Measurements from ENCODE around the gene DCP1B. TPM values are rescaled to one million over a fixed set of nuclear protein-coding genes. Genes with fewer than 3 reads are reported as not detected.

Gene DCP1B
- total and polyA plus RNA-seq, 4 donors = 3.5 to 5.5 (median 4.6) TPM

DNA sequence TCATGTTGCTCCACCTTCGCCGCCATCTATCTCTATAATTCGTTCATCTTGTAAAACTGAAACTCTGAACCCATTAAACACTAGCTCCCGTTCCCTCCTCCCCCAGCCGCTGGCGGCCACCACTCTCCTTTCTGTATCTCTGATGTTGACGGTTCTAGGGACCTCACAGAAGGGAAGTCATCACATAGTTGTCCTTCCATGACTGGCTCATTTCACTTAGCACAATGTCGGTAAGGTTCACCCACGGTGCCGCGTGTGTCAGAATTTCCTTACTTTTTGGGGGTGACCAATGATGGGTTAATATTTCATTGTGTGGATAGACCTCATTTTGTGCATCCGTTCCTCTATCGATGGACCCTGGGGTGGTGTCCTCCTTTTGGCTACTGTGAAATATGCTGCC, 83.8 kb downstream of the DCP1B start:
- Histone ChIP-seq H3K36me3 (ENCODE audit: control insufficient read depth in 4 of 4, insufficient read depth in 3 of 4, low read depth in 1 of 4, low read length in 3 of 4) (no peaks in the 10 kb centered on the region), H3K9ac (ENCODE audit: low read depth in 1 of 2, low read length in 2 of 2) (no peak overlapping the region), H3K9me3 (ENCODE audit: control insufficient read depth in 4 of 4, low read length in 3 of 4) (no peaks in the 10 kb centered on the region), H3K4me3 (ENCODE audit: low read depth in 1 of 3, low read length in 3 of 3) (no peak overlapping the region), H3K4me1 (ENCODE audit: control insufficient read depth in 4 of 4, insufficient read depth in 4 of 4, low read length in 3 of 4) (peaks cover 0 to 3% (median 1%) of the 10 kb centered on the region in 4 donors), H3K27me3 (ENCODE audit: control insufficient read depth in 4 of 4, insufficient read depth in 4 of 4, low read length in 3 of 4) (no peaks in the 10 kb centered on the region), H3K27ac (ENCODE audit: low read depth in 1 of 2, low read length in 2 of 2) (no peak overlapping the region)
- TF ChIP-seq TAF1 (conservative IDR thresholded peaks at IDR 0.05) = no peak
- TF ChIP-seq, protein P1, sequence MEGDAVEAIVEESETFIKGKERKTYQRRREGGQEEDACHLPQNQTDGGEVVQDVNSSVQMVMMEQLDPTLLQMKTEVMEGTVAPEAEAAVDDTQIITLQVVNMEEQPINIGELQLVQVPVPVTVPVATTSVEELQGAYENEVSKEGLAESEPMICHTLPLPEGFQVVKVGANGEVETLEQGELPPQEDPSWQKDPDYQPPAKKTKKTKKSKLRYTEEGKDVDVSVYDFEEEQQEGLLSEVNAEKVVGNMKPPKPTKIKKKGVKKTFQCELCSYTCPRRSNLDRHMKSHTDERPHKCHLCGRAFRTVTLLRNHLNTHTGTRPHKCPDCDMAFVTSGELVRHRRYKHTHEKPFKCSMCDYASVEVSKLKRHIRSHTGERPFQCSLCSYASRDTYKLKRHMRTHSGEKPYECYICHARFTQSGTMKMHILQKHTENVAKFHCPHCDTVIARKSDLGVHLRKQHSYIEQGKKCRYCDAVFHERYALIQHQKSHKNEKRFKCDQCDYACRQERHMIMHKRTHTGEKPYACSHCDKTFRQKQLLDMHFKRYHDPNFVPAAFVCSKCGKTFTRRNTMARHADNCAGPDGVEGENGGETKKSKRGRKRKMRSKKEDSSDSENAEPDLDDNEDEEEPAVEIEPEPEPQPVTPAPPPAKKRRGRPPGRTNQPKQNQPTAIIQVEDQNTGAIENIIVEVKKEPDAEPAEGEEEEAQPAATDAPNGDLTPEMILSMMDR (IDR thresholded peaks at IDR 0.05; ENCODE audit: low read depth, low read length, missing input control) = no peak
- no peak for TF ChIP-seq JUND (IDR thresholded peaks at IDR 0.05)
- no peak for TF ChIP-seq RAD21 (IDR thresholded peaks at IDR 0.05)
- TF ChIP-seq YY1 (IDR thresholded peaks at IDR 0.05) = no peak
- WGBS = 96% methylated on average over 13 of the region's 13 CpGs
- DNase-seq (ENCODE audit: low spot score) = peak; percentile 27

- TF ChIP-seq, protein P1 (IDR thresholded peaks at IDR 0.05; ENCODE audit: low read depth, low read length, missing input control) = no peak
- TF ChIP-seq SP1 (IDR thresholded peaks at IDR 0.05) (no peak), ZBTB33 (IDR thresholded peaks at IDR 0.05) (no peak), EGR1 (IDR thresholded peaks at IDR 0.05; ENCODE audit: low read depth in 2 of 2) (no peak), ATF3 (IDR thresholded peaks at IDR 0.05) (no peak), HNF4G (IDR thresholded peaks at IDR 0.05) (no peak), FOXA1 (IDR thresholded peaks at IDR 0.05) (no peak), MAX (IDR thresholded peaks at IDR 0.05) (no peak), RAD21 (IDR thresholded peaks at IDR 0.05) (no peak), FOXA2 (IDR thresholded peaks at IDR 0.05) (no peak), RXRA (IDR thresholded peaks at IDR 0.05) (no peak), NR2F2 (IDR thresholded peaks at IDR 0.05) (no peak), YY1 (IDR thresholded peaks at IDR 0.05) (no peak), HNF4A (conservative IDR thresholded peaks at IDR 0.05) (no peak), GABPA (IDR thresholded peaks at IDR 0.05 in 1 of 2, conservative IDR thresholded peaks at IDR 0.05 in 1 of 2) (no peak), JUND (IDR thresholded peaks at IDR 0.05) (no peak)
- TF ChIP-seq, protein P2, sequence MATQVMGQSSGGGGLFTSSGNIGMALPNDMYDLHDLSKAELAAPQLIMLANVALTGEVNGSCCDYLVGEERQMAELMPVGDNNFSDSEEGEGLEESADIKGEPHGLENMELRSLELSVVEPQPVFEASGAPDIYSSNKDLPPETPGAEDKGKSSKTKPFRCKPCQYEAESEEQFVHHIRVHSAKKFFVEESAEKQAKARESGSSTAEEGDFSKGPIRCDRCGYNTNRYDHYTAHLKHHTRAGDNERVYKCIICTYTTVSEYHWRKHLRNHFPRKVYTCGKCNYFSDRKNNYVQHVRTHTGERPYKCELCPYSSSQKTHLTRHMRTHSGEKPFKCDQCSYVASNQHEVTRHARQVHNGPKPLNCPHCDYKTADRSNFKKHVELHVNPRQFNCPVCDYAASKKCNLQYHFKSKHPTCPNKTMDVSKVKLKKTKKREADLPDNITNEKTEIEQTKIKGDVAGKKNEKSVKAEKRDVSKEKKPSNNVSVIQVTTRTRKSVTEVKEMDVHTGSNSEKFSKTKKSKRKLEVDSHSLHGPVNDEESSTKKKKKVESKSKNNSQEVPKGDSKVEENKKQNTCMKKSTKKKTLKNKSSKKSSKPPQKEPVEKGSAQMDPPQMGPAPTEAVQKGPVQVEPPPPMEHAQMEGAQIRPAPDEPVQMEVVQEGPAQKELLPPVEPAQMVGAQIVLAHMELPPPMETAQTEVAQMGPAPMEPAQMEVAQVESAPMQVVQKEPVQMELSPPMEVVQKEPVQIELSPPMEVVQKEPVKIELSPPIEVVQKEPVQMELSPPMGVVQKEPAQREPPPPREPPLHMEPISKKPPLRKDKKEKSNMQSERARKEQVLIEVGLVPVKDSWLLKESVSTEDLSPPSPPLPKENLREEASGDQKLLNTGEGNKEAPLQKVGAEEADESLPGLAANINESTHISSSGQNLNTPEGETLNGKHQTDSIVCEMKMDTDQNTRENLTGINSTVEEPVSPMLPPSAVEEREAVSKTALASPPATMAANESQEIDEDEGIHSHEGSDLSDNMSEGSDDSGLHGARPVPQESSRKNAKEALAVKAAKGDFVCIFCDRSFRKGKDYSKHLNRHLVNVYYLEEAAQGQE (IDR thresholded peaks at IDR 0.05) = no peak
- no peaks in the 10 kb centered on the region for H3K27me3 ChIP-seq (ENCODE audit: control insufficient read depth in 4 of 4, insufficient read depth in 4 of 4, low read length in 3 of 4)
- 92% methylated on average over 3 of the region's 3 CpGs for WGBS
These were observed 84.5 kb downstream of the DCP1B start for GRCh38 chr12:1919763-1920162.

More at GRCh38 chr12:1919763-1920162, 84.5 kb downstream of the DCP1B start:
- no peak for DNase-seq (ENCODE audit: low spot score)
- Histone ChIP-seq H3K4me1 (ENCODE audit: control insufficient read depth in 4 of 4, insufficient read depth in 4 of 4, low read length in 3 of 4) (peaks cover 0 to 3% (median 1%) of the 10 kb centered on the region in 4 donors), H3K36me3 (ENCODE audit: control insufficient read depth in 4 of 4, insufficient read depth in 3 of 4, low read depth in 1 of 4, low read length in 3 of 4) (no peaks in the 10 kb centered on the region), H3K9ac (ENCODE audit: low read depth in 1 of 2, low read length in 2 of 2) (no peak overlapping the region), H3K9me3 (ENCODE audit: control insufficient read depth in 4 of 4, low read length in 3 of 4) (no peaks in the 10 kb centered on the region), H3K27ac (ENCODE audit: low read depth in 1 of 2, low read length in 2 of 2) (no peak overlapping the region), H3K4me3 (ENCODE audit: low read depth in 1 of 3, low read length in 3 of 3) (no peak overlapping the region)
